ENCODE data around the gene PTCH2. TPM values are rescaled to one million over a fixed set of nuclear protein-coding genes. Genes with fewer than 3 reads are reported as not detected.

PTCH2 gene
- total RNA-seq, 1 donor from 2014 or later = not detected

GRCh38 chr1:44884746-44885145 is 41.7 kb upstream of the PTCH2 start:
- TF ChIP-seq EZH2phosphoT487 (IDR thresholded peaks at IDR 0.05) = no peak
- TF ChIP-seq CTCF (IDR thresholded peaks at IDR 0.05) = no peak
- no peak for TF ChIP-seq EZH2 (IDR thresholded peaks at IDR 0.05)
- peaks cover 8% of the 10 kb centered on the region for H3K36me3 ChIP-seq
- Mint-ChIP-seq H3K36me3 (peaks cover 51% of the 10 kb centered on the region), H3K27me3 (ENCODE audit: insufficient read depth, low read depth) (peaks cover 3% of the 10 kb centered on the region), H3K27ac (no peak overlapping the region), H3K9me3 (peaks cover 25% of the 10 kb centered on the region), H3K4me3 (no peak overlapping the region), H3K4me1 (no peaks in the 10 kb centered on the region)
- no peak overlapping the region for H3K4me3 ChIP-seq
- peaks cover 15% of the 10 kb centered on the region for H3K9me3 ChIP-seq (ENCODE audit: low read depth)
- H3K27me3 ChIP-seq = no peaks in the 10 kb centered on the region
- no peak for DNase-seq (ENCODE audit: low spot score)
- H2AFZ ChIP-seq (replicated peaks) = no peak overlapping the region
- no peak overlapping the region for H3K27ac ChIP-seq
- no peaks in the 10 kb centered on the region for H3F3A ChIP-seq (ENCODE audit: low read depth)
- H3K9ac ChIP-seq = no peak overlapping the region
- H3K4me2 ChIP-seq = no peak overlapping the region
- no peaks in the 10 kb centered on the region for H4K20me1 ChIP-seq (ENCODE audit: low read depth)
- H3K79me2 ChIP-seq (ENCODE audit: low read depth) = no peaks in the 10 kb centered on the region
- no peaks in the 10 kb centered on the region for H3K4me1 ChIP-seq

- H3K9me3 Mint-ChIP-seq = peaks cover 2% of the 10 kb centered on the region
- Histone ChIP-seq H3K9me3 (ENCODE audit: low read depth) (peaks cover 6% of the 10 kb centered on the region), H3K4me3 (no peak overlapping the region), H3K4me1 (no peaks in the 10 kb centered on the region), H3K79me2 (ENCODE audit: low read depth) (no peaks in the 10 kb centered on the region), H3K27me3 (no peaks in the 10 kb centered on the region), H3K9ac (no peak overlapping the region), H3K4me2 (no peak overlapping the region), H3K36me3 (no peaks in the 10 kb centered on the region), H3K27ac (no peak overlapping the region), H4K20me1 (ENCODE audit: low read depth) (no peaks in the 10 kb centered on the region), H3F3A (ENCODE audit: low read depth) (no peaks in the 10 kb centered on the region), H2AFZ (replicated peaks) (no peak overlapping the region)
- H3K4me3 Mint-ChIP-seq = no peak overlapping the region
- no peak for DNase-seq (ENCODE audit: low spot score)
- peaks cover 3% of the 10 kb centered on the region for H3K27me3 Mint-ChIP-seq (ENCODE audit: insufficient read depth, low read depth)
- H3K4me1 Mint-ChIP-seq = peaks cover 3% of the 10 kb centered on the region
- no peak for TF ChIP-seq CTCF (IDR thresholded peaks at IDR 0.05)
- TF ChIP-seq EZH2phosphoT487 (IDR thresholded peaks at IDR 0.05) = no peak
- no peak for TF ChIP-seq EZH2 (IDR thresholded peaks at IDR 0.05)
- no peak overlapping the region for H3K27ac Mint-ChIP-seq
- H3K36me3 Mint-ChIP-seq = peaks cover 32% of the 10 kb centered on the region
Observed at GRCh38 chr1:44881011-44881632, 38.1 kb upstream of the PTCH2 start.

GRCh38 chr1:44874155-44874554 is 31.1 kb upstream of the PTCH2 start:
- no peak overlapping the region for H3K9ac ChIP-seq
- H3K27ac ChIP-seq = no peak overlapping the region
- no peaks in the 10 kb centered on the region for H3K79me2 ChIP-seq (ENCODE audit: low read depth)
- H3K36me3 Mint-ChIP-seq = peaks cover 19% of the 10 kb centered on the region
- no peaks in the 10 kb centered on the region for H3K9me3 Mint-ChIP-seq
- no peaks in the 10 kb centered on the region for H4K20me1 ChIP-seq (ENCODE audit: low read depth)
- TF ChIP-seq CTCF (IDR thresholded peaks at IDR 0.05) (no peak), EZH2phosphoT487 (IDR thresholded peaks at IDR 0.05) (no peak), EZH2 (IDR thresholded peaks at IDR 0.05) (no peak)
- H3K27me3 ChIP-seq = no peaks in the 10 kb centered on the region
- no peak overlapping the region for H3K4me3 ChIP-seq
- H3K27me3 Mint-ChIP-seq (ENCODE audit: insufficient read depth, low read depth) = no peaks in the 10 kb centered on the region
- H3K36me3 ChIP-seq = peaks cover 7% of the 10 kb centered on the region
- no peaks in the 10 kb centered on the region for H3K4me1 ChIP-seq
- H3K4me2 ChIP-seq = no peak overlapping the region
- H3K9me3 ChIP-seq (ENCODE audit: low read depth) = no peaks in the 10 kb centered on the region
- no peak overlapping the region for H2AFZ ChIP-seq (replicated peaks)
- H3K27ac Mint-ChIP-seq = no peak overlapping the region
- DNase-seq (ENCODE audit: low spot score) = no peak
- no peak overlapping the region for H3K4me3 Mint-ChIP-seq
- no peaks in the 10 kb centered on the region for H3F3A ChIP-seq (ENCODE audit: low read depth)
- H3K4me1 Mint-ChIP-seq = peaks cover 3% of the 10 kb centered on the region

All from neural progenitor cell (in vitro differentiated cells).